H1 (cell line): Measurements from ENCODE around the gene AMPD3. TPM values are rescaled to one million over a fixed set of nuclear protein-coding genes. Genes with fewer than 3 reads are reported as not detected.

Experiments used
- CTCF ChIA-PET: fragments of 300-600 bp; sonication (Branson Sonifier 250); formaldehyde crosslinking; loops from one replicate; lab custom pipeline; 2021; ENCODE audit not compliant: partially characterized antibody; lab: Charles Lee
- POLR2A ChIA-PET: fragments of 300-600 bp; sonication (Branson Sonifier 250); formaldehyde crosslinking; loops from one replicate; lab custom pipeline; 2021; ENCODE audit warnings: inconsistent platforms; ENCODE audit not compliant: partially characterized antibody; lab: Charles Lee
- DNase-seq, 2 experiments: peaks; one replicate each; pipeline versions ENCODE4 v3.0.0 to v3.0.0-alpha.2; 2010 to 2022; ENCODE audit warnings: low spot score in 2 of 2, low read depth in 1 of 2, mixed read lengths in 1 of 2
- FAIRE-seq: peaks from 2 replicates; lab custom pipeline; 2011; peaks lifted over from hg19 to GRCh38; lab: Jason Lieb, UNC
- H2AFZ ChIP-seq: 2 replicates; pipeline ENCODE4 v1.8.1; 2012; ENCODE audit warnings: low read length, inconsistent platforms
- H2AK5ac ChIP-seq: 2 replicates; pipeline ENCODE4 v1.6.1; 2013; ENCODE audit warnings: low read depth, low read length
- H2BK120ac ChIP-seq: replicated peaks from 2 replicates; pipeline ENCODE3; 2013; ENCODE audit warnings: low read depth, low read length, inconsistent platforms
- H2BK12ac ChIP-seq: 2 replicates; pipeline ENCODE4 v1.6.1; 2013; ENCODE audit warnings: low read depth, low read length
- H2BK15ac ChIP-seq: 2 replicates; pipeline ENCODE4 v1.6.1; 2013; ENCODE audit warnings: low read length
- H2BK20ac ChIP-seq: 2 replicates; pipeline ENCODE4 v1.6.1; 2013; ENCODE audit warnings: low read length
- H2BK5ac ChIP-seq: 2 replicates; pipeline ENCODE4 v1.6.1; 2013; ENCODE audit warnings: low read depth, low read length
- H3K14ac ChIP-seq: 2 replicates; pipeline ENCODE4 v1.6.1; 2013; ENCODE audit warnings: inconsistent platforms; ENCODE audit not compliant: insufficient read length
- H3K18ac ChIP-seq: 2 replicates; pipeline ENCODE4 v1.6.1; 2013; ENCODE audit warnings: low read length; ENCODE audit errors: extremely low read depth
- H3K23ac ChIP-seq: 2 replicates; pipeline ENCODE4 v1.6.1; 2013; ENCODE audit warnings: inconsistent platforms; ENCODE audit not compliant: insufficient read length
- H3K23me2 ChIP-seq: 2 replicates; pipeline ENCODE4 v1.6.1; 2013; ENCODE audit warnings: low read depth, low read length
- H3K27ac ChIP-seq: 2 replicates; pipeline ENCODE4 v1.6.1; 2011; ENCODE audit warnings: low read depth, low read length, inconsistent platforms
- H3K27me3 ChIP-seq, 4 experiments: replicated peaks in 1 of 4; 1 replicate in 1 of 4; 2 replicates in 3 of 4; pipeline versions ENCODE4 v1.6.1 to v1.8.1; 2011 to 2013; ENCODE audit warnings: low read length in 3 of 4, mild to moderate bottlenecking in 3 of 4, inconsistent platforms in 2 of 4, mixed read lengths in 2 of 4, moderate library complexity in 1 of 4; ENCODE audit not compliant: control insufficient read depth in 3 of 4, insufficient read depth in 3 of 4; ENCODE audit errors: extremely low read depth in 1 of 4
- H3K36me3 ChIP-seq, 4 experiments: 2 replicates each; pipeline versions ENCODE4 v1.6.1 to v1.8.1; 2011 to 2013; ENCODE audit warnings: mild to moderate bottlenecking in 4 of 4, low read length in 3 of 4, moderate library complexity in 2 of 4, control low read depth in 1 of 4, inconsistent platforms in 1 of 4; ENCODE audit not compliant: insufficient read depth in 4 of 4, control insufficient read depth in 2 of 4
- H3K4ac ChIP-seq: replicated peaks from 2 replicates; pipeline ENCODE3; 2013; ENCODE audit warnings: low read length, low read depth, mixed read lengths, inconsistent platforms; ENCODE audit not compliant: insufficient read length
- H3K4me1 ChIP-seq, 4 experiments: replicated peaks in 1 of 4; 1 replicate in 1 of 4; 2 replicates in 3 of 4; pipeline versions ENCODE4 v1.6.1 to v1.8.1; 2011 to 2013; ENCODE audit warnings: low read length in 3 of 4, inconsistent platforms in 2 of 4, mixed read lengths in 1 of 4; ENCODE audit not compliant: insufficient read depth in 4 of 4, control insufficient read depth in 3 of 4
- H3K4me2 ChIP-seq, 2 experiments: 2 replicates each; pipeline versions ENCODE4 v1.6.1 to v1.8.1; 2011 to 2013; ENCODE audit warnings: low read depth in 2 of 2, low read length in 2 of 2, control low read depth in 1 of 2, inconsistent platforms in 1 of 2, mild to moderate bottlenecking in 1 of 2; ENCODE audit not compliant: insufficient read depth in 1 of 2
- H3K4me3 ChIP-seq, 4 experiments: fragments of 200-600, 300-600 bp in 1 of 4; sonication (generic), shearing (Covaris generic), sonication (Bioruptor Twin) in 1 of 4; 2 replicates each; pipeline versions ENCODE4 v1.5.1 to v1.8.1; 2011 to 2016; ENCODE audit warnings: low read length in 4 of 4, low read depth in 3 of 4, control low read depth in 2 of 4, inconsistent platforms in 2 of 4, mild to moderate bottlenecking in 2 of 4, mixed read lengths in 1 of 4, moderate library complexity in 1 of 4; ENCODE audit not compliant: insufficient read depth in 2 of 4; ENCODE audit errors: extremely low read depth in 1 of 4
- H3K56ac ChIP-seq: replicated peaks from 2 replicates; pipeline ENCODE3; 2013; ENCODE audit warnings: low read depth, mild to moderate bottlenecking, mixed read lengths, low read length, inconsistent platforms; ENCODE audit not compliant: insufficient read length
- H3K79me1 ChIP-seq: 2 replicates; pipeline ENCODE4 v1.6.1; 2013; ENCODE audit warnings: low read depth, low read length, control low read depth
- H3K79me2 ChIP-seq, 2 experiments: 2 replicates each; pipeline versions ENCODE4 v1.6.1 to v1.8.1; 2012 to 2013; ENCODE audit warnings: low read length in 2 of 2, mild to moderate bottlenecking in 2 of 2, inconsistent platforms in 1 of 2; ENCODE audit not compliant: insufficient read depth in 2 of 2, control insufficient read depth in 1 of 2
- H3K9ac ChIP-seq, 4 experiments: replicated peaks in 1 of 4; 1 replicate in 1 of 4; 2 replicates in 3 of 4; pipeline versions ENCODE4 v1.6.1 to v1.8.1; 2011 to 2013; ENCODE audit warnings: low read depth in 3 of 4, low read length in 3 of 4, control low read depth in 2 of 4, mild to moderate bottlenecking in 2 of 4, moderate library complexity in 2 of 4, inconsistent platforms in 1 of 4; ENCODE audit errors: extremely low read depth in 1 of 4
- H3K9me3 ChIP-seq, 2 experiments: 2 replicates each; pipeline versions ENCODE4 v1.6.1 to v1.8.1; 2012 to 2013; ENCODE audit warnings: mild to moderate bottlenecking in 2 of 2, moderate library complexity in 2 of 2, control low read depth in 1 of 2, inconsistent platforms in 1 of 2, low read depth in 1 of 2, low read length in 1 of 2, mixed read lengths in 1 of 2; ENCODE audit not compliant: insufficient read depth in 2 of 2
- H4K20me1 ChIP-seq, 2 experiments: replicated peaks in 1 of 2; 2 replicates each; pipeline versions ENCODE3 to v1.8.1; 2011 to 2013; ENCODE audit warnings: inconsistent platforms in 2 of 2, low read length in 2 of 2, mild to moderate bottlenecking in 1 of 2; ENCODE audit not compliant: insufficient read depth in 2 of 2, control insufficient read depth in 1 of 2
- H4K5ac ChIP-seq: 2 replicates; pipeline ENCODE4 v1.6.1; 2013; ENCODE audit warnings: low read length, low read depth, mixed read lengths, inconsistent platforms; ENCODE audit not compliant: insufficient read length
- H4K8ac ChIP-seq: 2 replicates; pipeline ENCODE4 v1.8.0; 2013; ENCODE audit warnings: mild to moderate bottlenecking, moderate library complexity, low read length, inconsistent platforms; ENCODE audit not compliant: insufficient read depth; ENCODE audit errors: extremely low read depth
- H4K91ac ChIP-seq: replicated peaks from 2 replicates; pipeline ENCODE3; 2013; ENCODE audit warnings: low read length, mixed read lengths, inconsistent platforms; ENCODE audit not compliant: insufficient read length
- HDAC2 ChIP-seq, 2 experiments: fragments of 300-600 bp in 1 of 2; sonication (generic) in 1 of 2; IDR thresholded peaks; 2 replicates each; pipeline ENCODE4 v1.6.1; 2011 to 2012; ENCODE audit warnings: low read depth in 2 of 2, low read length in 2 of 2, mild to moderate bottlenecking in 2 of 2, moderate library complexity in 2 of 2, borderline replicate concordance in 1 of 2, inconsistent platforms in 1 of 2
- JUND ChIP-seq: IDR thresholded peaks from 2 replicates; pipeline ENCODE4 v1.6.1; 2011; ENCODE audit warnings: mild to moderate bottlenecking, improper control_type of control experiment, low read length
- RAD21 ChIP-seq, 2 experiments: IDR thresholded peaks in 1 of 2; conservative IDR thresholded peaks in 1 of 2; 2 replicates each; pipeline ENCODE4 v1.6.1; 2011; ENCODE audit warnings: low read depth in 2 of 2, low read length in 2 of 2, improper control_type of control experiment in 1 of 2, inconsistent platforms in 1 of 2, mild to moderate bottlenecking in 1 of 2, moderate library complexity in 1 of 2
- ZNF274 ChIP-seq: IDR thresholded peaks from 2 replicates; pipeline ENCODE4 v1.7.0; 2012; ENCODE audit warnings: low read length, borderline replicate concordance; ENCODE audit errors: extremely low read depth
- WGBS, 2 experiments: shearing (Covaris generic) in 1 of 2; methylation state at CpG; one replicate each; pipeline versions ENCODE4 v1.1.6 to v1.1.7; 2013 to 2015; ENCODE audit warnings: low lambda C conversion rate in 2 of 2, mixed read lengths in 2 of 2, inconsistent platforms in 1 of 2, low coverage in 1 of 2, missing lambda C conversion rate in 1 of 2; ENCODE audit not compliant: insufficient replicate concordance in 2 of 2, insufficient coverage in 1 of 2, insufficient read length in 1 of 2; ENCODE audit errors: extremely low coverage in 1 of 2, missing lambda C conversion rate in 1 of 2; 5-methylcytosine and 5-hydroxymethylcytosine counted together
- polyA plus RNA-seq, 7 experiments: library from polyadenylated mRNA; depleted of rRNA in 3 of 7; stranded (reverse) in 5 of 7; unstranded in 2 of 7; fragments of >200 nt in 5 of 7; fragments of 200-250 nt in 2 of 7; gene quantifications; 1 replicate in 5 of 7; 2 replicates in 1 of 7; 4 replicates in 1 of 7; pipeline versions ENCODE4 v1.2.1 to v1.2.3, GENCODE V29; 2011 to 2013; ENCODE audit warnings: missing spikeins in 2 of 7, mixed read lengths in 2 of 7
- total RNA-seq: library from RNA; stranded (reverse); fragmentation: NEBNext Ultra II Directional; extraction: Animal tissue kit (Norgen Biotek cat#: 25700); gene quantifications from 2 replicates; pipeline ENCODE4 v1.2.1, GENCODE V29; 2021
- TF ChIP-seq, protein P1 (sequence below), 3 experiments: IDR thresholded peaks; 1 replicate in 2 of 3; 2 replicates in 1 of 3; pipeline versions ENCODE4 v1.5.1 to v1.6.1; 2011; ENCODE audit warnings: low read length in 3 of 3, mild to moderate bottlenecking in 3 of 3, inconsistent platforms in 2 of 3, low read depth in 1 of 3, moderate library complexity in 1 of 3; ENCODE audit not compliant: insufficient read depth in 1 of 3; ENCODE audit errors: control extremely low read depth in 1 of 3

The AMPD3 gene
- total and polyA plus RNA-seq, 2 of the 8 experiments (the other 6 are each of a cell fraction or from before 2014, with no cell fraction given), result 4.0 to 6.3 TPM

DNA sequence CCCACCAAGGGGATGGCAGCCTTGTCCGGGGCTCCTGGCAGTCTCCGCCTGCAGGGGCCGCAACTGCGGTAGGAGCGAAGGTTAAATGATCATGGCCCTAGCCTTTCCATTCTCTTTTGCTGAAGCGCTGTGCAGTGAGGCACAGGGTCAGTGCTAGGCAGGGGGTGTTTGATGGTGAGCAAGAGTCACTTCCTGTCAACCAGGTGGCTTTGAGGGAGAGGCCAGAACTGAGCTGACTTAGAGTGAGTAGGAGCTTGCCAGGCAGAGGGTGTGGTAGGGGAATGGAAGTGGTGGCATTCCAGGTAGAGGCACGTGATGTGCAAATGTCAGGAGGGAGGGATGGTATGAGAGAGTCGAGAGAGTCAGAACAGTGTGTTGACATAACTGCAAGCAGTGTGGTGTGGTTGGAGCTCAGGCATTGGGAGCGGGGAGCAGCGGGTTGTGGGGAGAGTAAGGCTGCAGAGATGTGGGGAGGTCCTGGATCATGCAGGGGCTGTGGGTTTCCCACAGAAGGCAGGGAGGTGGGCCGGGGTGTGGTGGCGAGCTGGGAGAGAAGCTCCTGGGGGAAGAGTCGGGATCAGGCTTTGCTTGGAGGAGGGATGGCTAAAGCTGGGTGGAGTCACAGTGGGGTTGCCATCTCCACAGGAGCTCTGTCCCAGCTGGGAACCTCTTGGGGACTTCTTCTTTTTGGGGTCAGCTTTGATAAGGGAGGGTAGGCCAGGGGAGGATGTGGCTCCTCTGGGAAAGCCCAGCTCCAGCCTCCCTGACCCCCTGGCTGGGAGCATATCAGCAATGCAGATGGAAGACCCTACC, 33.3 kb downstream of the AMPD3 start:
- H3K23ac ChIP-seq, result no peak overlapping the region
- no peak overlapping the region for H4K5ac ChIP-seq
- no peak overlapping the region for H2BK5ac ChIP-seq
- no peak overlapping the region for H2BK120ac ChIP-seq
- H3K79me2 ChIP-seq, result no peaks in the 10 kb centered on the region
- H3K4me1 ChIP-seq, result peaks cover 0 to 5% (median under 1%) of the 10 kb centered on the region in 4 experiments; a peak in 3 of 7 replicates
- no peaks in the 10 kb centered on the region for H4K20me1 ChIP-seq
- no peak overlapping the region for H2BK12ac ChIP-seq
- H3K56ac ChIP-seq, result no peak overlapping the region
- FAIRE-seq (no peak), DNase-seq (peak in 1 of 2 experiments; percentile 43)
- H3K4ac ChIP-seq, result no peak overlapping the region
- H3K18ac ChIP-seq, result no peak overlapping the region; the same call in 1 of the 2 replicates
- H3K79me1 ChIP-seq, result no peaks in the 10 kb centered on the region
- no peak overlapping the region for H3K4me3 ChIP-seq
- H3K9me3 ChIP-seq, result no peaks in the 10 kb centered on the region; a peak in 1 of 4 replicates
- H3K27ac ChIP-seq, result no peak overlapping the region
- H3K14ac ChIP-seq, result no peak overlapping the region
- TF ChIP-seq ZNF274, result no peak
- no peak for TF ChIP-seq JUND
- TF ChIP-seq RAD21 (IDR thresholded peaks at IDR 0.05 in 1 of 2, conservative IDR thresholded peaks at IDR 0.05 in 1 of 2; ENCODE audit: low read depth in 2 of 2, low read length in 2 of 2), result peak in 1 of 2 experiments; percentile 27; a peak in 2 of 4 replicates
- no peak for TF ChIP-seq HDAC2 (IDR thresholded peaks at IDR 0.05; ENCODE audit: borderline replicate concordance in 1 of 2, low read depth in 2 of 2, low read length in 2 of 2)
- TF ChIP-seq, protein P1, sequence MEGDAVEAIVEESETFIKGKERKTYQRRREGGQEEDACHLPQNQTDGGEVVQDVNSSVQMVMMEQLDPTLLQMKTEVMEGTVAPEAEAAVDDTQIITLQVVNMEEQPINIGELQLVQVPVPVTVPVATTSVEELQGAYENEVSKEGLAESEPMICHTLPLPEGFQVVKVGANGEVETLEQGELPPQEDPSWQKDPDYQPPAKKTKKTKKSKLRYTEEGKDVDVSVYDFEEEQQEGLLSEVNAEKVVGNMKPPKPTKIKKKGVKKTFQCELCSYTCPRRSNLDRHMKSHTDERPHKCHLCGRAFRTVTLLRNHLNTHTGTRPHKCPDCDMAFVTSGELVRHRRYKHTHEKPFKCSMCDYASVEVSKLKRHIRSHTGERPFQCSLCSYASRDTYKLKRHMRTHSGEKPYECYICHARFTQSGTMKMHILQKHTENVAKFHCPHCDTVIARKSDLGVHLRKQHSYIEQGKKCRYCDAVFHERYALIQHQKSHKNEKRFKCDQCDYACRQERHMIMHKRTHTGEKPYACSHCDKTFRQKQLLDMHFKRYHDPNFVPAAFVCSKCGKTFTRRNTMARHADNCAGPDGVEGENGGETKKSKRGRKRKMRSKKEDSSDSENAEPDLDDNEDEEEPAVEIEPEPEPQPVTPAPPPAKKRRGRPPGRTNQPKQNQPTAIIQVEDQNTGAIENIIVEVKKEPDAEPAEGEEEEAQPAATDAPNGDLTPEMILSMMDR (IDR thresholded peaks at IDR 0.05; ENCODE audit: control extremely low read depth in 1 of 3, insufficient read depth in 1 of 3, low read depth in 1 of 3, low read length in 3 of 3), result peak; percentile 20 to 34 (median 22)
- no peak overlapping the region for H3K4me2 ChIP-seq
- 80% methylated on average over 13 of the region's 13 CpGs; no CpG with 5 or more reads in 1 of the 2 experiments for WGBS, 2 experiments
- H2BK15ac ChIP-seq, result 0 out of 2 replicates have a peak overlapping the region, but pooled peaks have one; percentile 61
- H4K91ac ChIP-seq, result no peak overlapping the region
- H2AK5ac ChIP-seq, result no peak overlapping the region
- CTCF ChIA-PET, result interaction anchor here (0.7 to 2.4 kb wide), 11 partner anchors 10 to 82 kb away, joined by 3 to 16 read pairs (median 4); partner anchors contain the start of gene RNF141
- no peak overlapping the region for H3K9ac ChIP-seq
- no peak overlapping the region; the same call in 1 of the 2 replicates for H4K8ac ChIP-seq
- no peak overlapping the region for H2AFZ ChIP-seq
- 0 out of 2 replicates have a peak overlapping the region, but pooled peaks have one; percentile 3 for H2BK20ac ChIP-seq
- H3K27me3 ChIP-seq, result no peaks in the 10 kb centered on the region; a peak in 1 of 7 replicates
- H3K36me3 ChIP-seq, result no peaks in the 10 kb centered on the region
- POLR2A ChIA-PET, result interaction anchor here (0.7 to 2.0 kb wide), 2 partner anchors 9 to 10 kb away, joined by 3 to 5 read pairs; no protein-coding TSS in a partner anchor
- no peaks in the 10 kb centered on the region for H3K23me2 ChIP-seq
